ENCODE measurements around the gene GABARAP. TPM values are rescaled to one million over a fixed set of nuclear protein-coding genes. Genes with fewer than 3 reads are reported as not detected.

The GABARAP gene
- total and polyA plus RNA-seq, 2 of the 13 experiments (the other 11 are each of a cell fraction or from before 2014, with no cell fraction given) = 161 to 310 TPM

DNA sequence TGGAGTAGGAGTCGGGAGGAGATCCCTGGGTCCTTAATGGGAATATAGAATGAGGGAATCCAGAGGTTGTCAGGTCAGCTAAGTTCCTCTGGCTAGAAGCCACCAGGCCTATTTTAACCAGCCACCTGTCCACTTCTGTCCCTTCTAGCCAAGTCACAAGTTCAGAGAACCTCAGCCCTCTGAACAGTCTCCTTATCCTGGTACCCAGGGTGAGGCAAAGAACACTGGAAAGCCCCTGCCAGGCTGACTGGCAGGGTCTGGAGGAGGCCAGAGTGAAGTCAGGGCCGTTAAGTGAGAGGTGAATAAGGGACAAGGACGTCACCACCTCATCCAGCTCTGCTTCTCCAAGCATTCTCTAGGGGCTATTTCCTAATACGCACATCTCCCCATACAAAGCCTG, 6.5 kb upstream of the GABARAP start:
- no peak overlapping the region for H3K4me3 ChIP-seq (replicated peaks in 1 of 3; ENCODE audit: insufficient read depth in 1 of 3, low read depth in 2 of 3, low read length in 3 of 3)
- peak overlapping the region; percentile 90 for H3K4me2 ChIP-seq (ENCODE audit: low read depth, low read length)
- H3K27me3 ChIP-seq (ENCODE audit: control insufficient read depth in 1 of 2, insufficient read depth in 2 of 2, low read length in 2 of 2) = peaks cover 0 to 2% of the 10 kb centered on the region in 2 experiments; a peak in 1 of 5 replicates
- WGBS (ENCODE audit: low lambda C conversion rate) = 83% methylated on average over 4 of the region's 4 CpGs
- ChIA-PET CTCF (ENCODE audit: low intra/inter-chr PET ratio, low total read pairs) (no interaction called here), POLR2A (interaction anchor here (1.5 to 1.6 kb wide), 2 partner anchors 14 to 16 kb away, joined by 4 to 5 read pairs; partner anchors contain the start of gene DVL2)
- H3K79me2 ChIP-seq (ENCODE audit: insufficient read depth, low read length) = peaks cover 53% of the 10 kb centered on the region
- H2AFZ ChIP-seq (ENCODE audit: low read length) = no peak overlapping the region
- H3K9ac ChIP-seq (ENCODE audit: insufficient read depth, low read depth, low read length) = peak overlapping the region; percentile 24; the same call in 1 of the 2 replicates
- FAIRE-seq = no peak
- H4K20me1 ChIP-seq (ENCODE audit: insufficient read depth, low read length) = no peaks in the 10 kb centered on the region
- no peak for DNase-seq (ENCODE audit: low spot score)
- intact Hi-C loops (cut with micrococcal nuclease; ENCODE audit: unreplicated experiment) (no loop called here), in situ Hi-C loops (cut with HindIII; ENCODE audit: extremely low pct_ligation_motif_present, low pct_unique_long_range_greater_than_20kb) (no loop called here)
- BruUV-seq (replicated peaks) = no TSS peak
- peaks cover 30% of the 10 kb centered on the region for H3K4me1 ChIP-seq (ENCODE audit: insufficient read depth, low read length)
- no peak overlapping the region for H3K27ac ChIP-seq (ENCODE audit: extremely low read length, insufficient read depth, low read length)
- H3K36me3 ChIP-seq (replicated peaks in 1 of 2; ENCODE audit: control insufficient read depth in 1 of 2, insufficient read depth in 2 of 2, low read length in 2 of 2) = peaks cover 5 to 27% of the 10 kb centered on the region in 2 experiments; a peak in 3 of 5 replicates
- TF ChIP-seq XBP1 (CRISPR knock-in tag; IDR thresholded peaks at IDR 0.05) = no peak
- TF ChIP-seq ZMAT3 (CRISPR knock-in tag; conservative IDR thresholded peaks at IDR 0.05) = no peak
- no peak for TF ChIP-seq TP53 (CRISPR knock-in tag; conservative IDR thresholded peaks at IDR 0.05)
- ATAC-seq = no peak
- H3K9me3 ChIP-seq (ENCODE audit: low read length) = no peaks in the 10 kb centered on the region

DNA sequence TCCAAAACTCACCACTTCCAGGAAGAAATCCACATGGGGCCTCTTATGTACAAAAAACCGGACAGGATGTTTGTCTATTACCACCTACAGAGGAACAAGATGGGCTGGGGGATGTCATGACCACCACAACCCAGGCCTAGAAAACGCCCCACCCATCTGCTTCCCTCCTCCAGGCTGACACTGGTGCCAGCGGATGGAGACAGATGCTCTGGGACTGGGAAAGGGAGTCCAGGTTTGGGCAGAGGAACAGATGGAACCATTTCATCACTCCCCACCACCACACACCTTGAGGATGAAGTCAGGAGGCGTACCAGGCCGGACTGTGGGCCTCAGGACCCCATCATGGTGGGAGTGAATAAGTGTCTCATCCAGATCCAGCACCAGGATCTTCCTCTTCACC, 4.5 kb upstream of the GABARAP start:
- H3K9me3 ChIP-seq (ENCODE audit: low read length) = no peaks in the 10 kb centered on the region
- ATAC-seq = no peak
- no peak for FAIRE-seq
- ChIA-PET CTCF (ENCODE audit: low intra/inter-chr PET ratio, low total read pairs) (no interaction called here), POLR2A (no interaction called here)
- H3K36me3 ChIP-seq (replicated peaks in 1 of 2; ENCODE audit: control insufficient read depth in 1 of 2, insufficient read depth in 2 of 2, low read length in 2 of 2) = peaks cover 5 to 27% of the 10 kb centered on the region in 2 experiments; a peak in 4 of 5 replicates
- no peak overlapping the region for H3K4me3 ChIP-seq (replicated peaks in 1 of 3; ENCODE audit: insufficient read depth in 1 of 3, low read depth in 2 of 3, low read length in 3 of 3)
- no peak overlapping the region for H3K4me2 ChIP-seq (ENCODE audit: low read depth, low read length)
- BruUV-seq (replicated peaks) = no TSS peak
- H2AFZ ChIP-seq (ENCODE audit: low read length) = no peak overlapping the region
- no peaks in the 10 kb centered on the region; a peak in 1 of 5 replicates for H3K27me3 ChIP-seq (ENCODE audit: control insufficient read depth in 1 of 2, insufficient read depth in 2 of 2, low read length in 2 of 2)
- H3K9ac ChIP-seq (ENCODE audit: insufficient read depth, low read depth, low read length) = no peak overlapping the region
- in situ Hi-C loops (cut with HindIII; ENCODE audit: extremely low pct_ligation_motif_present, low pct_unique_long_range_greater_than_20kb) (no loop called here), intact Hi-C loops (cut with micrococcal nuclease; ENCODE audit: unreplicated experiment) (no loop called here)
- H3K79me2 ChIP-seq (ENCODE audit: insufficient read depth, low read length) = peaks cover 44% of the 10 kb centered on the region
- no peak overlapping the region for H3K27ac ChIP-seq (ENCODE audit: extremely low read length, insufficient read depth, low read length)
- peaks cover 28% of the 10 kb centered on the region for H3K4me1 ChIP-seq (ENCODE audit: insufficient read depth, low read length)
- WGBS (ENCODE audit: low lambda C conversion rate) = 95% methylated on average over 5 of the region's 5 CpGs
- H4K20me1 ChIP-seq (ENCODE audit: insufficient read depth, low read length) = no peaks in the 10 kb centered on the region
- no peak for DNase-seq (ENCODE audit: low spot score)
- TF ChIP-seq ZFP36 (IDR thresholded peaks at IDR 0.05; ENCODE audit: borderline replicate concordance, low read depth, low read length, partially characterized antibody) (no peak), FOSL1 (CRISPR knock-in tag; IDR thresholded peaks at IDR 0.05; ENCODE audit: borderline replicate concordance) (no peak), PCBP1 (IDR thresholded peaks at IDR 0.05; ENCODE audit: borderline replicate concordance, low read depth, low read length) (no peak), NFKBIZ (CRISPR knock-in tag; IDR thresholded peaks at IDR 0.05) (no peak), FOSL2 (CRISPR knock-in tag; IDR thresholded peaks at IDR 0.05) (no peak), HOXA9 (CRISPR knock-in tag; IDR thresholded peaks at IDR 0.05; ENCODE audit: borderline replicate concordance) (no peak)
- TF ChIP-seq, protein P1, sequence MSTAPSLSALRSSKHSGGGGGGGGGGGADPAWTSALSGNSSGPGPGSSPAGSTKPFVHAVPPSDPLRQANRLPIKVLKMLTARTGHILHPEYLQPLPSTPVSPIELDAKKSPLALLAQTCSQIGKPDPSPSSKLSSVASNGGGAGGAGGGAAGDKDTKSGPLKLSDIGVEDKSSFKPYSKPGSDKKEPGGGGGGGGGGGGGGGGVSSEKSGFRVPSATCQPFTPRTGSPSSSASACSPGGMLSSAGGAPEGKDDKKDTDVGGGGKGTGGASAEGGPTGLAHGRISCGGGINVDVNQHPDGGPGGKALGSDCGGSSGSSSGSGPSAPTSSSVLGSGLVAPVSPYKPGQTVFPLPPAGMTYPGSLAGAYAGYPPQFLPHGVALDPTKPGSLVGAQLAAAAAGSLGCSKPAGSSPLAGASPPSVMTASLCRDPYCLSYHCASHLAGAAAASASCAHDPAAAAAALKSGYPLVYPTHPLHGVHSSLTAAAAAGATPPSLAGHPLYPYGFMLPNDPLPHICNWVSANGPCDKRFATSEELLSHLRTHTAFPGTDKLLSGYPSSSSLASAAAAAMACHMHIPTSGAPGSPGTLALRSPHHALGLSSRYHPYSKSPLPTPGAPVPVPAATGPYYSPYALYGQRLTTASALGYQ (CRISPR knock-in tag; IDR thresholded peaks at IDR 0.05) = no peak
- TF ChIP-seq, protein P2, sequence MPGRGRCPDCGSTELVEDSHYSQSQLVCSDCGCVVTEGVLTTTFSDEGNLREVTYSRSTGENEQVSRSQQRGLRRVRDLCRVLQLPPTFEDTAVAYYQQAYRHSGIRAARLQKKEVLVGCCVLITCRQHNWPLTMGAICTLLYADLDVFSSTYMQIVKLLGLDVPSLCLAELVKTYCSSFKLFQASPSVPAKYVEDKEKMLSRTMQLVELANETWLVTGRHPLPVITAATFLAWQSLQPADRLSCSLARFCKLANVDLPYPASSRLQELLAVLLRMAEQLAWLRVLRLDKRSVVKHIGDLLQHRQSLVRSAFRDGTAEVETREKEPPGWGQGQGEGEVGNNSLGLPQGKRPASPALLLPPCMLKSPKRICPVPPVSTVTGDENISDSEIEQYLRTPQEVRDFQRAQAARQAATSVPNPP (CRISPR knock-in tag; IDR thresholded peaks at IDR 0.05) = no peak
- TF ChIP-seq, protein P3, sequence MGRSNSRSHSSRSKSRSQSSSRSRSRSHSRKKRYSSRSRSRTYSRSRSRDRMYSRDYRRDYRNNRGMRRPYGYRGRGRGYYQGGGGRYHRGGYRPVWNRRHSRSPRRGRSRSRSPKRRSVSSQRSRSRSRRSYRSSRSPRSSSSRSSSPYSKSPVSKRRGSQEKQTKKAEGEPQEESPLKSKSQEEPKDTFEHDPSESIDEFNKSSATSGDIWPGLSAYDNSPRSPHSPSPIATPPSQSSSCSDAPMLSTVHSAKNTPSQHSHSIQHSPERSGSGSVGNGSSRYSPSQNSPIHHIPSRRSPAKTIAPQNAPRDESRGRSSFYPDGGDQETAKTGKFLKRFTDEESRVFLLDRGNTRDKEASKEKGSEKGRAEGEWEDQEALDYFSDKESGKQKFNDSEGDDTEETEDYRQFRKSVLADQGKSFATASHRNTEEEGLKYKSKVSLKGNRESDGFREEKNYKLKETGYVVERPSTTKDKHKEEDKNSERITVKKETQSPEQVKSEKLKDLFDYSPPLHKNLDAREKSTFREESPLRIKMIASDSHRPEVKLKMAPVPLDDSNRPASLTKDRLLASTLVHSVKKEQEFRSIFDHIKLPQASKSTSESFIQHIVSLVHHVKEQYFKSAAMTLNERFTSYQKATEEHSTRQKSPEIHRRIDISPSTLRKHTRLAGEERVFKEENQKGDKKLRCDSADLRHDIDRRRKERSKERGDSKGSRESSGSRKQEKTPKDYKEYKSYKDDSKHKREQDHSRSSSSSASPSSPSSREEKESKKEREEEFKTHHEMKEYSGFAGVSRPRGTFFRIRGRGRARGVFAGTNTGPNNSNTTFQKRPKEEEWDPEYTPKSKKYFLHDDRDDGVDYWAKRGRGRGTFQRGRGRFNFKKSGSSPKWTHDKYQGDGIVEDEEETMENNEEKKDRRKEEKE (IDR thresholded peaks at IDR 0.05) = no peak
